OCI-LY3 (cell line): ENCODE measurements around the gene PPP2R2C.

Experiments
- EZH2phosphoT487 ChIP-seq: fragments of 200-600 bp; shearing (Covaris generic); IDR thresholded peaks from 2 replicates; pipeline ENCODE4 v1.6.1; 2018; ENCODE audit warnings: antibody characterized with exemption, mixed run types, low read depth
- TF ChIP-seq, protein P1 (sequence below): fragments of 200-600, 300-600 bp; sonication (generic); IDR thresholded peaks from 2 replicates; pipeline ENCODE4 v1.5.1; 2014; ENCODE audit warnings: antibody characterized with exemption, low read length, low read depth

DNA sequence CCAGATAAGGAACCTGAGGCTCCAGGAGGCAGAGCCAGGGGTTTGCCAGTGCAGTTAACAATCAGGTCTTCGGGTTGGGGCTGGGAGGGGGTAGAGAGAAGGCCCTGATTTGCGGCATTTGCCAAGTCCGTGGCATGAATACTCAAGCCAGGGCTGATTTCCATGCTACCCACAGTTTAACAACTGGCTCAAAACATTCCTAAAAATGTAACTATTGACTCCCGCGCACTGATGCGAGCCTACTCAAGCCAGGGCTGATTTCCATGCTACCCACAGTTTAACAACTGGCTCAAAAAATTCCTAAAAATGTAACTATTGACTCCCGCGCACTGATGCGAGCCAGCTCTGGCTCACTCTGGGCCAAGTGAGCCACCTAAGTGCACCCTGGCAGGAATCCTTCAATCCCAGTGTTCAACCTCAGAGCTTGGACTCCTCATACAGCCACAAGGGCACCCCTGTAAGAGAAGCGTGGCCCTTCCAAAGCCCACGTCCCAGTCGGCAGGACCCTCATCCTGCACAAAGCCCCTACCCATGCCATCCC is 75.6 kb downstream of the PPP2R2C start:
- TF ChIP-seq, protein P1, sequence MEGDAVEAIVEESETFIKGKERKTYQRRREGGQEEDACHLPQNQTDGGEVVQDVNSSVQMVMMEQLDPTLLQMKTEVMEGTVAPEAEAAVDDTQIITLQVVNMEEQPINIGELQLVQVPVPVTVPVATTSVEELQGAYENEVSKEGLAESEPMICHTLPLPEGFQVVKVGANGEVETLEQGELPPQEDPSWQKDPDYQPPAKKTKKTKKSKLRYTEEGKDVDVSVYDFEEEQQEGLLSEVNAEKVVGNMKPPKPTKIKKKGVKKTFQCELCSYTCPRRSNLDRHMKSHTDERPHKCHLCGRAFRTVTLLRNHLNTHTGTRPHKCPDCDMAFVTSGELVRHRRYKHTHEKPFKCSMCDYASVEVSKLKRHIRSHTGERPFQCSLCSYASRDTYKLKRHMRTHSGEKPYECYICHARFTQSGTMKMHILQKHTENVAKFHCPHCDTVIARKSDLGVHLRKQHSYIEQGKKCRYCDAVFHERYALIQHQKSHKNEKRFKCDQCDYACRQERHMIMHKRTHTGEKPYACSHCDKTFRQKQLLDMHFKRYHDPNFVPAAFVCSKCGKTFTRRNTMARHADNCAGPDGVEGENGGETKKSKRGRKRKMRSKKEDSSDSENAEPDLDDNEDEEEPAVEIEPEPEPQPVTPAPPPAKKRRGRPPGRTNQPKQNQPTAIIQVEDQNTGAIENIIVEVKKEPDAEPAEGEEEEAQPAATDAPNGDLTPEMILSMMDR, result no peak
- no peak for TF ChIP-seq EZH2phosphoT487
